CD14-positive monocyte (primary cell): ENCODE data around the gene SSR1. TPM values are rescaled to one million over a fixed set of nuclear protein-coding genes. Genes with fewer than 3 reads are reported as not detected.

Experiments
- DNase-seq, 3 donors: peaks; one replicate each; pipeline ENCODE4 v3.0.0-alpha.2; 2011 to 2022
- H2AFZ ChIP-seq: 2 replicates; pipeline ENCODE4 v1.6.0; 2012; ENCODE audit warnings: mild to moderate bottlenecking, low read depth, low read length, inconsistent platforms; ENCODE audit not compliant: insufficient read depth, poor library complexity, severe bottlenecking
- H3K27ac ChIP-seq, 2 donors: 1 replicate in 1 of 2; 2 replicates in 1 of 2; pipeline ENCODE4 v1.5.1; 2012 to 2013; ENCODE audit warnings: low read length in 2 of 2, control low read depth in 1 of 2, inconsistent platforms in 1 of 2, low read depth in 1 of 2, mild to moderate bottlenecking in 1 of 2
- H3K27me3 ChIP-seq, 2 donors: one replicate each; pipeline versions ENCODE4 v1.6.0 to v1.6.1; 2011 to 2013; ENCODE audit warnings: low read length in 2 of 2; ENCODE audit not compliant: control insufficient read depth in 2 of 2, insufficient read depth in 2 of 2
- H3K36me3 ChIP-seq, 2 donors: replicated peaks in 1 of 2; 1 replicate in 1 of 2; 2 replicates in 1 of 2; pipeline versions ENCODE4 v1.5.1 to v1.6.1; 2012 to 2013; ENCODE audit warnings: low read length in 2 of 2, control low read depth in 1 of 2, inconsistent platforms in 1 of 2, mild to moderate bottlenecking in 1 of 2; ENCODE audit not compliant: insufficient read depth in 2 of 2, control insufficient read depth in 1 of 2
- H3K4me1 ChIP-seq, 2 donors: 1 replicate in 1 of 2; 2 replicates in 1 of 2; pipeline versions ENCODE4 v1.5.1 to v1.6.1; 2012 to 2013; ENCODE audit warnings: low read length in 2 of 2, control low read depth in 1 of 2, inconsistent platforms in 1 of 2, mild to moderate bottlenecking in 1 of 2, moderate library complexity in 1 of 2; ENCODE audit not compliant: insufficient read depth in 2 of 2, control insufficient read depth in 1 of 2
- H3K4me2 ChIP-seq: replicated peaks from 2 replicates; pipeline ENCODE3; 2012; ENCODE audit warnings: low read length, moderate library complexity, mild to moderate bottlenecking; ENCODE audit not compliant: poor library complexity, severe bottlenecking; ENCODE audit errors: extremely low read depth
- H3K4me3 ChIP-seq, 3 experiments: fragments of 200-600 bp in 1 of 3; sonication (generic) in 1 of 3; replicated peaks in 1 of 3; 1 replicate in 2 of 3; 2 replicates in 1 of 3; pipeline ENCODE4 v1.5.1; 2011 to 2013; ENCODE audit warnings: low read length in 3 of 3, mild to moderate bottlenecking in 3 of 3, control low read depth in 2 of 3, low read depth in 2 of 3, inconsistent platforms in 1 of 3, moderate library complexity in 1 of 3
- H3K79me2 ChIP-seq: 2 replicates; pipeline ENCODE4 v1.6.0; 2012; ENCODE audit warnings: mild to moderate bottlenecking, control low read depth, inconsistent platforms, low read length, moderate library complexity; ENCODE audit not compliant: insufficient read depth
- H3K9ac ChIP-seq: 2 replicates; pipeline ENCODE4 v1.6.0; 2017; ENCODE audit warnings: low read length, mild to moderate bottlenecking; ENCODE audit not compliant: insufficient read depth, poor library complexity, severe bottlenecking
- H3K9me3 ChIP-seq, 2 donors: replicated peaks in 1 of 2; 1 replicate in 1 of 2; 2 replicates in 1 of 2; pipeline versions ENCODE4 v1.5.1 to v1.6.1; 2012 to 2013; ENCODE audit warnings: low read length in 2 of 2, control low read depth in 1 of 2; ENCODE audit not compliant: control insufficient read depth in 1 of 2, insufficient read depth in 1 of 2
- H4K20me1 ChIP-seq: 2 replicates; pipeline ENCODE4 v1.6.0; 2012; ENCODE audit warnings: mild to moderate bottlenecking, low read length, control low read depth, moderate library complexity; ENCODE audit not compliant: insufficient read depth
- H3K27ac Mint-ChIP-seq, 7 donors: one replicate each; pipeline ENCODE4 v1.8.0; 2020; ENCODE audit warnings: mild to moderate bottlenecking in 7 of 7, mixed read lengths in 7 of 7, moderate library complexity in 6 of 7, inconsistent platforms in 2 of 7
- H3K27me3 Mint-ChIP-seq, 3 donors: one replicate each; pipeline ENCODE4 v1.8.0; 2021 to 2022; ENCODE audit warnings: low read depth in 3 of 3, mild to moderate bottlenecking in 3 of 3, mixed read lengths in 3 of 3, moderate library complexity in 3 of 3, inconsistent platforms in 1 of 3
- H3K36me3 Mint-ChIP-seq, 2 donors: one replicate each; pipeline ENCODE4 v1.8.0; 2020; ENCODE audit warnings: mixed read lengths in 2 of 2, inconsistent platforms in 1 of 2, mild to moderate bottlenecking in 1 of 2
- H3K4me1 Mint-ChIP-seq: one replicate; pipeline ENCODE4 v1.8.0; 2020; ENCODE audit warnings: mild to moderate bottlenecking, mixed read lengths
- H3K4me3 Mint-ChIP-seq, 2 donors: one replicate each; pipeline ENCODE4 v1.8.0; 2020; ENCODE audit warnings: mild to moderate bottlenecking in 2 of 2, mixed read lengths in 2 of 2, moderate library complexity in 1 of 2
- H3K9me3 Mint-ChIP-seq, 7 donors: one replicate each; pipeline ENCODE4 v1.8.0; 2020 to 2022; ENCODE audit warnings: mixed read lengths in 7 of 7, mild to moderate bottlenecking in 6 of 7, moderate library complexity in 6 of 7, inconsistent platforms in 2 of 7
- CTCF ChIP-seq: fragments of 200-600 bp; IDR thresholded peaks from one replicate; pipeline ENCODE4 v1.8.0; 2022; ENCODE audit warnings: antibody characterized with exemption, mild to moderate bottlenecking
- WGBS: methylation state at CpG from one replicate; pipeline ENCODE4 v1.1.5; 2013; ENCODE audit warnings: missing lambda C conversion rate; ENCODE audit not compliant: insufficient coverage; 5-methylcytosine and 5-hydroxymethylcytosine counted together
- intact Hi-C, 2 donors: fragments of 100-400 bp; cut with micrococcal nuclease; formaldehyde crosslinking; loops; one replicate each; pipeline versions ENCODE4 v1.15.0 to v1.15.1; 2023
- polyA plus RNA-seq, 3 donors: library from polyadenylated mRNA; depleted of rRNA in 1 of 3; unstranded in 2 of 3; stranded (reverse) in 1 of 3; fragments of 300-500 nt in 2 of 3; fragments of >200 nt in 1 of 3; fragmentation: Illumina TruSeq in 2 of 3; gene quantifications; 1 replicate in 2 of 3; 2 replicates in 1 of 3; pipeline ENCODE4 v1.2.3, GENCODE V29; 2012 to 2021

Gene SSR1
- polyA plus RNA-seq, 3 donors: 59.1 to 302 (median 251) TPM

- H3K27ac Mint-ChIP-seq: no peak overlapping the region
- Histone ChIP-seq H3K27me3 (no peaks in the 10 kb centered on the region), H3K79me2 (no peaks in the 10 kb centered on the region), H3K4me1 (no peaks in the 10 kb centered on the region), H3K9ac (no peak overlapping the region), H3K4me2 (no peak overlapping the region), H3K4me3 (no peak overlapping the region), H2AFZ (no peak overlapping the region), H3K9me3 (no peaks in the 10 kb centered on the region), H4K20me1 (no peaks in the 10 kb centered on the region), H3K36me3 (no peaks in the 10 kb centered on the region), H3K27ac (no peak overlapping the region)
- no CpG with 5 or more reads among the region's 2 CpGs for WGBS
- H3K36me3 Mint-ChIP-seq: no peaks in the 10 kb centered on the region
- peaks cover 10% of the 10 kb centered on the region for H3K4me1 Mint-ChIP-seq
- H3K27me3 Mint-ChIP-seq: peaks cover 0 to 3% (median 0%) of the 10 kb centered on the region in 3 donors
- intact Hi-C loops: loop anchor here in 1 of 2 donors (10.0 kb wide), 1 partner anchor 47 kb away; the partner anchor contains the start of genes CAGE1 and RIOK1
- no peak for TF ChIP-seq CTCF
- no peak overlapping the region for H3K4me3 Mint-ChIP-seq
- DNase-seq: no peak
- H3K9me3 Mint-ChIP-seq: no peaks in the 10 kb centered on the region
These were observed 25.0 kb upstream of the SSR1 start for GRCh38 chr6:7338031-7338430.

- Histone ChIP-seq H3K27me3 (no peaks in the 10 kb centered on the region), H3K4me1 (peaks cover 12 to 14% of the 10 kb centered on the region in 2 donors), H3K4me2 (no peak overlapping the region), H3K79me2 (no peaks in the 10 kb centered on the region), H3K27ac (no peak overlapping the region), H3K9me3 (no peaks in the 10 kb centered on the region), H3K9ac (peak overlapping the region; percentile 12), H3K36me3 (no peaks in the 10 kb centered on the region), H2AFZ (no peak overlapping the region), H3K4me3 (no peak overlapping the region), H4K20me1 (no peaks in the 10 kb centered on the region)
- TF ChIP-seq CTCF: no peak
- Mint-ChIP-seq H3K4me3 (no peak overlapping the region), H3K27me3 (peaks cover 0 to 2% (median 1%) of the 10 kb centered on the region in 3 donors), H3K27ac (no peak overlapping the region), H3K9me3 (no peaks in the 10 kb centered on the region), H3K36me3 (no peaks in the 10 kb centered on the region), H3K4me1 (peaks cover 23% of the 10 kb centered on the region)
- WGBS: no CpG with 5 or more reads among the region's 3 CpGs
- intact Hi-C loops: loop anchor here in 1 of 2 donors (10.0 kb wide), 1 partner anchor 49 kb away; the partner anchor contains the start of genes CAGE1 and RIOK1
- no peak for DNase-seq
These were observed 22.5 kb upstream of the SSR1 start for GRCh38 chr6:7335519-7335918.
